HG03354 (cell line): ENCODE measurements around the gene BACH2.

Experiments
- ATAC-seq: cut with Tn5 transposase; IDR thresholded peaks from one replicate; pipeline ENCODE4 v1.9.1; 2021; ENCODE audit warnings: mild to moderate bottlenecking; ENCODE audit not compliant: unreplicated experiment, poor library complexity, severe bottlenecking

The BACH2 gene

GRCh38 chr6:90192857-90193256, 103.8 kb downstream of the BACH2 start:
- ATAC-seq: no peak

DNA sequence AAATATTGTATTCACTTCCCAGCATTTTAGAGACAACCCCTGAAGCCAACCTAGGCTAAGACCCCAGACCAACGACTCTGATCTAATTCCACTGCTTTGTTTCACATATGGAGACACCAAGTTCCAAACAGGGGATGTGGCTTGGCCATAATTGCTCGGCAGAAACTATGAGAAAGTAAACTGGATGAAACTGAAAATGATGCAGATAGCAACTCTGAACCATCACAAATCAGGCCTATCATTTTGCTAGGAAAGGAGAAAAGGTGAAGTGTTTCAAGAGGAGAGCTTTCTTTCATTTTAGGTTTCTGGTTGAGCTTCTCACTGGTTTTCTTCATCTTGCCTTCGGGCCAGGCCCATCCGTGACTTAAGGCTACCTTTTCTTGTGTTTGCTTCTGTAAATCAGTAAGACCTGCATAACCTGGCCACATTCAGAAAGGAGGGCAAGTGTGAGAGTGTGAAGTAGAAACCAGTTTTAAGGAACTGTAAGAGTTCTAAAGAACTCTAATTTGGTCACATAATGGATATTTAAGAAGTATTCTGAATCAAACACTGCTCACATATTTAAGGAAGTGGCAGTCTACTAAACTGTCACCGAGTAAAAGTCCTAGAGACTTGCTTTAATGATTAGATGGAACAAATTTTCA, 105.8 kb downstream of the BACH2 start:
- ATAC-seq: no peak

GRCh38 chr6:90190131-90190530, 106.5 kb downstream of the BACH2 start:
- ATAC-seq: no peak

- no peak for ATAC-seq
These were observed 109.1 kb downstream of the BACH2 start for GRCh38 chr6:90187437-90188121.

- no peak for ATAC-seq
These were observed 109.8 kb downstream of the BACH2 start for GRCh38 chr6:90186637-90187371.

GRCh38 chr6:90186026-90186425, 110.6 kb downstream of the BACH2 start:
- ATAC-seq: no peak

DNA sequence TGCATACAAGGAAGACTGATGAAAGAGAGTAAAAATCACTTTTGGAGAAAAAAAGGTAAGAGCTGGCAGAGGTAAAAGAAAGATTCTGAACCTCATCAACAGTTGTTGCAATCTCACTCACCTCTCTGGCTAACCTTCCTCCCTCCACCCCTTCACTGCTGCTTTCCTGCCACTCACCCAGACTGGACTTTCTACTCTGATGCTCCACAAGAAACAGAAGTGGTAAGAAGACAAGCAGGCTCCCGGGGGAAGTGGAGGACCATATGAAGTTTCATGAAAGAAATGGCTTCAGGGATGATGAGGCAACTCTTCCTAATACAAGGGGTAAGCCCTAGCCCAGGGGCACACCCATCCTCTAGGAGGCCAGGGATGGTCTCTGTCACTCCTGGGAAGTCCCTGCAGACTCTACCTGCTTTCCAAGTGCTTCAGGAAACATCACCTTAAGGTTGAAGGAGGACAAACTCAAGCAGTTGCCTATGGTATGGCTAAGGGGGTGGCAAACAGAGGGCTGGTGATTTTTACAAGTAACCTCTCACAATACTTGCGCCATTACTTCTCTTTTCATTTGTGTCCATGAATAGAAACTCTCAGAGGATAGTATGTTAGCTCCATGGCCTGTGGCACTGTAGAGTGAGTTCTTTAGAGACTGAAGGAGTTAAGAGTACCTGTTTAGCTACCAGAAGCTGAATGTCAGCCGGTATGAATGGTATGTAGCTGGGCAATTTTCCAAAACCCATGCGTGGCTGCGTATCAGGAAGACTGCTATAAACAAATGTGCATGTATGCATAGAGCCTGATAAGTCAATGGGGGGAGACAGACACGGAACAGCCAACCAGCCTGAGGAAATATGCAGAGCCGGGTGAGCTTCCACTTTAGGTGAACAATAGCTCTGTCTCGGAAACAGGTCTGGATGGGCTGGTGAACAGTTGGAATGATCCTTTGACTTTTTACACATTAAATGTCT, 112.0 kb downstream of the BACH2 start:
- no peak for ATAC-seq

DNA sequence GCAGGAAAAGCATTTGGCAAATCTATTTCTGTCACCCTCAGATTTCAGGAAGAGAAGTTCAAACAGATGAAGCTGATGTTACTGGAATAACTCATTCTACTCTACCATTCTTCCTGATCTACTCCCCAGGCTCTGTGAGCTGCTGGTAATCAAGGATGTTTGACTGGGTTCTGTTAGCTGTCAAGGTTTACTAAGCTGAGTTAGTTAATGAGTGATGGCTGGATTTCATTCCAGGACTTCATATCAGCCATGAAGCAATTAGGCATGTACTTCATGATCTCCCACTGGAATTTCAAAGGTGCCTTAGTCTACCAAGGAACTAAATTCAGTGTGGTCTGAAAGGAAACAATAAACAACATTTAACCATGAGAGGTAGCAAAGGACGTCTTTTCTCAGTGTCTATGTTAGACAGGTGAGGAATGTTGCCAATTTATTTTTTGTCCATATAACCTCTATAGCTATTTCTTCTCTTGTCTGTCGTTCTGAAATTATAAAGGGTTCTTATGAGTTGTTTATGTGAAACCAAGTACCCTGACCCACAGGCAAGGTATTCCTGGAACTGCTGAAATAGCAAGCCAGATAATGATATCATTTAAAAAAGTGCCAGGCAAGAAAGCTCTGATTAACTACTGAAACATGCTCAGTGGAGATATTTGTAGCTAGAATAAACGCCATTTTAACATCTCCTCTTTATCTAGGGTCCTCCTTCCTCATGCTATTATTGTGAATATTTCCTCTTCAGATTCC, 112.9 kb downstream of the BACH2 start:
- ATAC-seq: no peak

GRCh38 chr6:90180526-90180925, 116.1 kb downstream of the BACH2 start:
- no peak for ATAC-seq

GRCh38 chr6:90179190-90180169, 117.2 kb downstream of the BACH2 start:
- ATAC-seq: no peak

- no peak for ATAC-seq
These were observed 118.2 kb downstream of the BACH2 start for GRCh38 chr6:90178384-90178855.

GRCh38 chr6:90177544-90178383, 118.9 kb downstream of the BACH2 start:
- no peak for ATAC-seq

- no peak for ATAC-seq
These were observed 120.8 kb downstream of the BACH2 start for GRCh38 chr6:90175627-90176538.

DNA sequence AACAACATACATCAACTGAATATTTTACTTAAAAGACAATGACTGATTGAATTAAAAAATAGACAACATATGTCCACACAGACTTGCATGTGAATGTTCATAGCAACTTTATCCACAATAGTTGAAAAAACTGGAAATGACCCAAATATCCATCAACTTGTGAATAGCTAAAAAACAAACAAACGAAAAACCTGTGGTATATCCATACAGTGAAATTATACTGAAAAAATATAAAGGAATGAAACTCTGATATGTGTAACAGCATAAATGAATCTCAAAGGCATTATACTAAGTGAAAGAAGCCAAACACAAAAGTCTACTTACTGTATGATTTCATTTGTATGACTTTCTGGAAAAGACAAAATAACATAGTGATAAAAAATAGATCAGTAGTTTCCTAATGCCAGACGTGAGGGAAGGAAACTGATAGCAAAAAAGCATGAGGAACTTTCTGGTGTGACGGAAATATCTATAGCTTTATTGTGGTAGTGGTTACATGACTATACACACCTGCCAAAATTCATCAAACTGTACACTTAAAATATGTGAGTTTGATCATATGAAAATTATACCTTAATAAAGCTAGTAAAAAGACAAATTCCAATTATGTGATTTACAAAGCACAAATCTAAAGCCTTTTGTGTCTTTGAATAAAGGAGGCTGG, 123.2 kb downstream of the BACH2 start:
- ATAC-seq: no peak

DNA sequence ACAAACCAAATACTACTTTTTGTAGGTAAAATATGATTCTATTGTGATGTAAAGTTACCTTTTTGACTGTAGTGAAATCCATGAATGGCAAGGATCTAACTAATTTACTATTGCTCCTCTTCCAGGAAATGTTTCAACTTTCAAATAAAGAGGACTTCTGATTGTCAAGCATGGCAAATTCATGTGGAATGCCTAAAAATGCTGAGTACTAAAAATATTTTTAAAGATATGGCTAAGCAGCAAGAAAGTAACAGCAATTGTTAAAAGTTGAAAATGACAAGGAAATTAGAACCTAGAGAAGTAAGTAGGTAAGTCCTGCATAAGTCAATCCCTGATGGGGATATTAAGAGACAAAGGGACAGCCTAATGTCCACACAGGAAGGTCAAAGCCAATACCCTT, 126.0 kb downstream of the BACH2 start:
- no peak for ATAC-seq

DNA sequence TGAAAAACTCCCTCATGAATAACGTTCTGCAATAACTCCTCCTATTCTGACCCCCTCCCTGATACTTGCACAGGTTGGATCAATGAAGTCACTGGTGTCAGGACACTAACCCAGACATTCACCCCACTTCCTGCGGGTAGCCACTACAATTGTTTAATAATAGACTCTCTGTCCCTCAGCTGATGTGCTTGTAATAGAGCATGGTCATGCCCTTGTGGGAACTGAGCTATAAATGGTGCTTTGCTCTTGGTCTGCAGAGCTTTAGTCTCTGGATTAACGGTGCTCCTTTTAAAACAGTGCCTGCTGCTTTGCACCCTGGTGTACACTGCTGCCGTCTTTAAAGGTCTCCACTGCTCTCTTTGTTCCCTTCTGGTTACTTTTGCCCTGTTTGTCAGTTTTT, 127.3 kb downstream of the BACH2 start:
- no peak for ATAC-seq
